T-helper 22 cell (primary cell): ENCODE data around the gene PSMB11.
"Not testable (repeated sequence)": the region's sequence is repeated elsewhere in the genome, so short reads cannot be mapped to it uniquely, and the experiment has no call there.

Experiments
- DNase-seq: peaks from one replicate; pipeline ENCODE4 v3.0.0-alpha.2; 2020; ENCODE audit warnings: low read depth

The PSMB11 gene, protein sequence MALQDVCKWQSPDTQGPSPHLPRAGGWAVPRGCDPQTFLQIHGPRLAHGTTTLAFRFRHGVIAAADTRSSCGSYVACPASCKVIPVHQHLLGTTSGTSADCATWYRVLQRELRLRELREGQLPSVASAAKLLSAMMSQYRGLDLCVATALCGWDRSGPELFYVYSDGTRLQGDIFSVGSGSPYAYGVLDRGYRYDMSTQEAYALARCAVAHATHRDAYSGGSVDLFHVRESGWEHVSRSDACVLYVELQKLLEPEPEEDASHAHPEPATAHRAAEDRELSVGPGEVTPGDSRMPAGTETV

DNA sequence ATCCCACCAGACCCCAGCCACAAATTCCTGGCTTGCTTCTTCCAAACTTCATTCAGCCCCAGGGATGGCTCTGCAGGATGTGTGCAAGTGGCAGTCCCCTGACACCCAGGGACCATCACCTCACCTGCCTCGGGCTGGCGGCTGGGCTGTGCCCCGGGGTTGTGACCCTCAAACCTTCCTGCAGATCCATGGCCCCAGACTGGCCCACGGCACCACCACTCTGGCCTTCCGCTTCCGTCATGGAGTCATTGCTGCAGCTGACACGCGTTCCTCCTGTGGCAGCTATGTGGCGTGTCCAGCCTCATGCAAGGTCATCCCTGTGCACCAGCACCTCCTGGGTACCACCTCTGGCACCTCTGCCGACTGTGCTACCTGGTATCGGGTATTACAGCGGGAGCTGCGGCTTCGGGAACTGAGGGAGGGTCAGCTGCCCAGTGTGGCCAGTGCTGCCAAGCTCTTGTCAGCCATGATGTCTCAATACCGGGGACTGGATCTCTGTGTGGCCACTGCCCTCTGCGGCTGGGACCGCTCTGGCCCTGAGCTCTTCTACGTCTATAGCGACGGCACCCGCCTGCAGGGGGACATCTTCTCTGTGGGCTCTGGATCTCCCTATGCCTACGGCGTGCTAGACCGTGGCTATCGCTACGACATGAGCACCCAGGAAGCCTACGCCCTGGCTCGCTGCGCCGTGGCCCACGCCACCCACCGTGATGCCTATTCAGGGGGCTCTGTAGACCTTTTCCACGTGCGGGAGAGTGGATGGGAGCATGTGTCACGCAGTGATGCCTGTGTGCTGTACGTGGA is at the start of gene PSMB11:
Gene PSMB11, plus strand, starts transcription at position 51 of the 804 bp plus-strand sequence. Its CDS starts 14 bp downstream, at position 65.
- no peak for DNase-seq

DNA sequence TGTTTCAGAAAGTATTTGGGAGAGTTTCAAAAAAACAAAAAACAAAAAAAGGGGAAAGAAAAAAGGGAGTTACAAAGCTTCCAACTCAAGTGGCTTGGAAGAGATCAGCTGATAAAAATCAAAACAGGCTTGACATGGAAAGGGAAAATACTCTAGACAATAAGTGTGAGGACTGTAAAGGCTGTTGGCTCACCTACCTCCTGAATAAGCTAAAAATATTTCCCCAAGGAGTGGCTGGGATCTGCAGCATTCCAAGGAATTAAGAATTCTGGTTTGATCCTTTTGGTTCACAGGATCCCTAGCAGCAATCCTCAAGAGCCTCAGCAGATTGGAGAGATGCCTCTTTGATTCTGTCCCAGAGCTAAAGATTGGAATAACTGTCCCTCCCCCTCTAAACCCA is 48.5 kb upstream of the PSMB11 start:
- DNase-seq: no peak

DNA sequence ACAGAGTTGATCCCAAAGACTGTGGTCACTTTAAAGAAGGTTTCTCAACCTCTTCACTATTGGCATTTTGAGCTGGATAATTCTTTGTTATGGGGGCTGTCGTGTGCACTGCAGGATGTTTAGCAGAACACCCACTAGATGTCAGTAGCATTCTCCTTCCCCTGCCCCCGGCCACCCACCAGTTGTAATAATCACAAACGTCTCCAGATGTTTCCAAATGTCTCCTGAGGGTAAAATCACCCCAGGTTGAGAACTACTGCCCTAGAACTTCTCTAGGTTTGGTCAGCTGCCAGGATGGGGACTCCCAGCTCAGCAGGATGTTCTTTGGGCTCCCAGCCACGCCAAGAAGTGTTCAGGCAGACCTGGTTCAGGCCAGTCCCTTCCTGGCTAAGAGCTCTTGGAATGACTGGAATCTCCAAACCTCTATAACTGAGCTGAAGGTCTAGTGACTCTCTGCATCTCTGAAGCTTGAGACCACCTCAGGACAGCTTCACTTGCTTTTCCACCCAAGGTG is 47.2 kb upstream of the PSMB11 start:
- no peak for DNase-seq

DNA sequence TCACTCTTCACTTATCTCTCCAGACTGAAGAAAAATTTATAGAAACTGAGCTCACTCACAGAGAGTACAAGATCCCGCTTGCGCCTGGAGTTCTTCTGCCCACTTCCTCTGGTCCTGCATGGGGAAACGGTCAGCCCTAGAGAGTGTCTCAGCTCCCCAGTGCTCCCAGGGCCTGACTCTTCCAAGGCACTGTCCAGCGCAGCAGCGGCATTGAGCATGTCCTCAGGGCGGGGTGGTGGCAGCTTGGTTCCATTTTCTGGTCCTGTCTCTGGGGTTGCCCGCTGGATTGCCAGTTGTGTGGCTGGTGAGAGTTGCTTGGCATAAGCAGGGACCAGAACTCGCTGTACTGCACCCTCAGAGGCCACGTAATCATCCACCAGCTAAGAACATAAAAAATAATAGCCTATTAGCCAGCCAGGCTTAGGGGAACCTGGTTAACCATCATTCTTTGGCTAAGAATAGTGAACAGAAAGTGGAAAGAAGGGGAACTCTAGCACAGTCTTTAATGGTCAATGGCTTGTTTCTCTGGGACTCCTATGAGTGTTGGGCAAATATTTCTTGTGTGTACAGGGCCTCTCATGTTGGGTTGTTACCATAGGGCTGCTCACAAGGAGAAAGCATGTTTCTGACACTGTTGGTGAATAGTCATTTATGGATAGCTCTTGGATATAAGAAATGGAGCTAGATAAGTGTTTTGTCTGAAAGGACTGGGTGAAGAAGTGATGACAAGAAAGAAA is 46.0 kb upstream of the PSMB11 start:
- no peak for DNase-seq

DNA sequence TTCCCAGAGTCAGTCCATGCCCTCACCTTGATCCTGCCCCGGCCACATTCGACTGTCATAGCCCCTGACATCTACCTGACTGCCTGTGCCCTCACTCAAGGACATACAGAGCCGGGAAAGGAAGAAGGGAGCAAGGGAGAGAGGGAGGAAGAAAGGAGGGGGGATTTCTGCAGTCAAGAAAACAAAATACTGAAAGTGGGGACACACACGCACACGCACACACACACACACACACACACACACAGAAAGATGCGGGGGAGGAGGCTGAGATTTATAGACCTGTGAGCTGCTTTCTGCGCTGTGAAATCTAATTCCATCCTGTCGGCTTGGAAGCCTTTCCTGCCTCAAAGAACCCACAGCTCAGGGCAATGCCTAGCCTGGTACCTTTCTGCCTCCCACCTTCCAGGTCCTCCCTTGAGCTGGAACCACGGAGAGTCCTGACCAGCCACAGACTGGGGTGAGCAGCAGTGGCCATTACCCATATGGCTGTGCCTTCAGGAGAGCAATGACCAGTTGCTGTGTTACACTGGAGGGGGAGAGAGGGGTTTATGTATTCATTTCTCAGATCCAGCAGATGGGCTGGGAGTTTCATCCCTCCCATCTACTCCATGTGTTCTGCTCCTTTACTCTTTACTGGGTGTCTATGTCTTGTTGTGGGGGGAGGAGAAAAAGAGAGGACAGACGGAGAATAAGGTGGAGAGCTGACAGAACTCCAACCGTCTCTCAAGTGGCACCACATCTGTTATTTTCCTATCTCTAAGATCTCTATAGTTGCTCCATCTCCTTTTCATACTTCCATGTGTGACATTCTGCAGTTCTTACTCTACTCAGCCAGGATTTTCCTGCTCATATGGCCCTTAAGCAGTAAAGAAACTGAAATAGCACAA is 45.0 kb upstream of the PSMB11 start:
- DNase-seq: no peak

DNA sequence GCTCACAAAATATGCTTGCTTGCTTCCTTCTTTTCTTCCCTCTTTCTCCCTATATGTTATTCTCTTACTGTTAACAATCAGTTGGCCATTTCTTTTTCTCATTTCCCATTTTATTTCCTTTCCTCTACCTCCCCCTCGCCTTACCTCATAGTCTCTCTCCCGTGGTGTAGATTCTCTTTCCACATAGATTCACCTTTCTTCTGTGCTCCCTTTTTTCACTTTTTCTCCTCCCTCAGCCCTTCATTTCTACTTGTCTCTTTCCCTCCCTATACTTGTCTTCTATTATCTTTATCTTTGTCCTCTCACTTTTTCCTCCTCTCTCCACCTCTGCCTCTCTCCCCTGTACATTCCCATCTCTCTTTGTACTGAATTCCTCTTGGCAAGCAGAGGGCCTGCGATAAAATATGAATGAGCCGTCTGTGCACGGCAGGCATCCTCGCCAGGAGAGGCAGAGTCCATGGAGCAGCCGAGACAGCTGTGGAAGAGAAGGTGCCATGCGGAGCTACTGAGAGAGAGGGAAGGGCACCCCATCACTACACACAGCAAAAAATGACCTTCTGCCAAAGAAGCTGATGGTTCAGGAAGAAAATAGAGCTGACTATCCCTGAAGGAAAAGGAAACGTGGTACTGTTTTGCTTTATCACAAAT is 44.2 kb upstream of the PSMB11 start:
- no peak for DNase-seq

DNA sequence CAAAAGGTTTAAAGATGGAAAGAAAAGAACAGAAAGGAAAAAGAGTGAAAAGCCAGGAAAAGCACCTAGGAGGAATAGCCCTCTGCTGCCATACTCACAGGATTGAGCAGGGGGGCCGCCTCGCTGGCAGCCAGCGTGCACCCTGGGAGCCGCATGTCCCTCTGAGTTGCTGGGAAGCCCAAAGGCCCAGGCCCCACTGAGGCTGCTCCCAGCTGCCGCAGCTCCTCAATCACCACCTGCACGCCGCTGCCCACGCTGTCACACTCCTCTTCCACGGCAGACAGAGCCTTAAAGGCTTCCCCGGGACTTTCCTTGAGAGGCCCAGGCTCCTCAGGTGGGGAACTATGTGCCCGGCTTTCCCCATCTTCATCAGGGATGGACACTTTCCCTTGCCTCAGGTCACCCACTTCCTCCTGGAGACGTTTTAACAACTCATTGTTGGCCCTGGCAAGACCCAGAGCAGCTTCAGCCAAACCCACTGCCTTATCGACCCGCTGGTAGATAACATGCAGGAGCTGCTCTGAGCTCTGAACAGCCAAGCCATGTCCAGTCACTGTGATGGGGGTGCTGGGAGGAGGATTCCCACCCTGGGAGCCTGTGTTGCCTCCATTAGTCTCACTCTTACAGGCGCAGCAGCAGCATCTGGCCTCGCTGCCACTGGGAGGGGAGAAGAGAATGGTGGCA is 43.5 kb upstream of the PSMB11 start:
- no peak for DNase-seq

DNA sequence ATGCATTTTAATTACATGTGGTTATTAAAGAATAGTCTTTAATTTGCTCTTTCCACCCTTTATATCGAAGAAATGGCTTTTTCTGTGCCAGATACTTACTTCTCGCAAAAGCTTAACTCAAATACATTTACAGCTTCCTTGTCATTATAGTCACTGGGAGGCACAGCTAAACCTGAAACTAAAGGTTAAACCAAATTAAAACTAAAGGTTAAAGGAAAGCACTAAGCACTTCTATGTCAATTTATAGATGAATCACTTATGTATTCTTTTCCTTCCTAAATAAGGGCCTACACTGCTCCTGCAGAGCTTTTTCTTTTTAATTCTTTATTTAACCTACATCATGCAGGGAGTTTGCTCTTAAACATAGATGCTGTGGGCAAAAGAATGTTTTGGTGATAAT is 41.2 kb upstream of the PSMB11 start:
- no peak for DNase-seq

DNA sequence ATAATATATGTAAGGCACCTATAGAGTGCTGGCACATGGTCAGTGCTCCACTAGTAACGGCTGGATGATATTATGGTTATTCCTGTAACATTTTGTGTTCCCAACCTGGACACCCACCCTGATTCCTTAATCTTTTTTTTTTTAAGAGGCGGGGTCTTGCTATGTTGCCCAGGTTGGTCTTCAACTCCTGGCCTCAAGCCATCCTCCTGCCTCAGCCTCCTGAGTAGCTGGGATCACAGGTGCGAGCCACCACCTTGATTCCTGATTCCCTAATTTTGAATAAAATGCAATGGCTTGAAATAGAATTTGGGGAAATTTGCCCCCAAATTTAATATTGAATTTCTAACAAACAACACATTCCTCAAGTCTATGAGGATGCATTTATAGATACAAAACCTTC is 39.4 kb upstream of the PSMB11 start:
- DNase-seq: no peak

DNA sequence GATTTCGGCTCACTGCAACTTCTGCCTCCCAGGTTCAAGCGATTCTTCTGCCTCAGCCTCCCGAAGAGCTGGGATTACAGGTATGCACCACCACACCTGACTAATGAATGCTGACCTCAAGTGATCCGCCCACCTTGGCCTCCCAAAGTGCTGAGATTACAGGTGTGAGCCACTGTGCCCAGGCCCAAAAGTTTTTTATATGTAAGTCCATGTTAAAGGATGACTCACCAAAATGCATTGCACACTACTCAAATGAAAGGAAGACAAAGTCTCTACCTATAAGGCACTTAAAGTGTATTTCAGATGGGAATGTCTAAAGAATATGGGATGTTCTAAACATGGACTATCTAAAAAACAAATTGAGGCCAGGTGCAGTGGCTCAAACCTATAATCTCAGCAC is 37.7 kb upstream of the PSMB11 start:
- DNase-seq: not testable (repeated sequence)

DNA sequence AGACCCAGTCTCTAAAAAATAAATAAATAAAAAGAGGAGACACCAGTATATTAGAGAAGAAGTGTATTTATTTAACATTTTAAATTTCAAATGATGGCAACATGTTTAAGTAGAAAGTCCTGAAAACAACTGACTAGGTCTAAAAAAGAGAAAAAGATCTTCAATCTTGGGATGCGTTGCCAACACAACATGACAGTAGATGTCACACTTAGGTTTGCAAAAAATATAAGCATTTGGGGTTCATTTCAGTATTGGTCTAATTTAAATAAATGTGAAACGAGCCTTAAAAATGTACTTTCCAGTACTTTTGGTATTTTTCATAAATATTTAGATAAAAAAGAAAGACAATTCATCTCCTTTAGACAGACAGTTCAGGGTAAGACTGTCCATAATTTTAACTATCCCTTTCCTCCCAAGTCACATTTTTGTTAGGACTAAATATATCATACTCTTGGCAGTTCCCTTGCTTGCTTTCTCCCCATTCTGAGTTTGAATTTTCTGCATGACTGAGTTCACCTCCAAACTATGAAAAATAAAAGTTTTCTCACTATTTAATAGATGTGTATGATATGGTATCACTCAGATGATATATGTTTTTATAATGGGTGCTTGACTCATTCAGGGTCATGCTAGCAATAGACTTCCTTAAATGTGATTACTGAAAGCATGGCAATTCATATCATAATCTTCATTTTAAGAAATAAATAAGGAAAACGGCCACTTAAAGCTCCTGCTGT is 36.4 kb upstream of the PSMB11 start:
- no peak for DNase-seq

DNA sequence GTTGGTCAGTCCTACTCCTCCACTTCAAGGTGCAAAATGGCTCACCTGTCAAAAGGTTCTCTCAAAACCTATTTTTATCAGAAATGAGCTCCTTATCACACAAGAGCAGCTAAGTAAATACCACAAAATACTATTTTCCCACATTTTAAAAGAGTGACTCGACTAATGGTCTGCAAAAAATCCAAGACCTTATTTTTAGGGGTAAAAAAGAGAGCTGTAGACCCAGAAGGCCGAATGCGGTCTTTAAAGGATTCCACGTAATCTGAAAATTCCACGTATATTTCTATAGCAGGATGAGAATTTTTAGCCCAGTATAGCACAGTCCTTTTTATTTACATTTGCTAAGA is 35.9 kb upstream of the PSMB11 start:
- DNase-seq: no peak

DNA sequence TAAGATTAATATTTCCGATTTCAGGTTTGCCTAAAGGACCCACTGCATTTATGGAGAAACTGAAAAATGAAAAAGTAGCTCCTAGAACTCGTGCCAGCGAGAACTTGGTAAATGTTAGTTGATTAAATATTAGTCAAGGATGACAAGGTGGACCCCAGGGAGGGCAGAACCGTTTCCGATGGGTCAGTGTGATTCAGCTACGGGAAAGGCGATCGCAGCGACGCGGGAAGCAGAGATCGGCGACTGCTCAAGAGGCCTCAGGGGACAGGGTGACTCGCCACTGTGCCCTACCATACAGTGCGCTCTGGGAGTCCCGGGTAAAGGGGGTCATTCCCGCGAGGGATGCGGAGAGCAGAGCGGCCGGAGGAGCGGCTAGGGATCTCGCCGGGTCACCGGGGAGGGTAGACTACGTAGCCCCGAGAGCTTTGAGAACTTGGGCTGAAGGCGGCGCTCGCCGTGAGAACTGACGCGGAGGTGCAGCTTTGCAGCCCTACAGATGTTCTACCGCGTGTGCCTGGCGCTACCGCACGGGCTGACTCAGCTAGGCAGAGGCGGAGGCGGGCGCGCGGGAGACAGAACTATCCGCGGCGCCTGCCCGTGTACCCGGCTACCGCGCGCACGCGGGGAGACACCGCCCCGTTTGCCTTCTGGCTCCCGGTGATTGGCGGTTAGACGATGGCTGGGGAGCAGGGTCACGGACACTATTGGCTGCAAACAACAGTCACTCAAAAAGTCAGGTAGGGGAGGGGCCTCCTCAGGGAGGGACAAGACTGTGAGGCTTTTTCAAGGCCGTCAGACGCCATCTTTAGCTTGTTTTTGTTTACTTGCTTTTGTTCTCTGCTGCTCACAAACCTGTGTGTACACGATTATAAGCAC is 35.2 kb upstream of the PSMB11 start:
- DNase-seq: peak; percentile 96

DNA sequence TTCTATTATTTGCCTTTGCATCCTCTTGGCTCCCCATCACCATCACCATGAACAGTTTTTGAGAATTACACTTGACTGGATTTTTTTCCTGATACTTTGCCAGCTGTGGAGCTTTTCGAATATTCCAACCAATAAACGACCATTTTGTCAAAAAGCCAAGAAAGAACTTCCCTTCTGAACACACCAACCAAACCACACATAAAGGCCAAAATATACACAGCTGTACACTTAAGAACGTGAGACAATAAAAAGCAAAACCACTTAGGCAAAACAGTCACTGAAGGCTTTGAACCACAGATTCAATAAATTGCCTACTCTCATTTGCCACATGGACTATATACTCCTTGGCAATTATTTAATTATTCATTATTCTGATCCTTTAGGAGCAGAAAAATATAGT is 33.2 kb upstream of the PSMB11 start:
- DNase-seq: no peak

DNA sequence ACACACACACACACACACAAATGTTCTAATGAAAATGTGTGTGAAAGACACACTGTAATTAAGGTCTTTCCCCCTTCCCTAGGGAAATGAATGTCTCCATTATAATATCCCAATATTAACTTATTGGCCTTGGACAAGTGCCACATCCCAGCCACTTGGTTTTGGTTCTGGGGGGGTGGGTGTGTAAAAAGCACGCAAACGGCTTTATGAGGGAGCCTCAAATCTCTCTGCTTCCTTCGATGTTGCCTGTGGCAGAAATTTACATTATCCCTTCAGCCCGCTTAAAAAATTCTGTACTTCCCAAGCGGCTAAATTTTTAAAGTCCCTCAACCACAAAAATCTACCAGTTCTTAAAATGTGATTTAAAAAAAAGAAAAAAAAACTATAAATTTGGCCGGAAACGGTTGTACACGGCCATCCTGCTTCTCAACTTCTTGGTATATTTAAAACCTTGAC is 32.5 kb upstream of the PSMB11 start:
- no peak for DNase-seq

DNA sequence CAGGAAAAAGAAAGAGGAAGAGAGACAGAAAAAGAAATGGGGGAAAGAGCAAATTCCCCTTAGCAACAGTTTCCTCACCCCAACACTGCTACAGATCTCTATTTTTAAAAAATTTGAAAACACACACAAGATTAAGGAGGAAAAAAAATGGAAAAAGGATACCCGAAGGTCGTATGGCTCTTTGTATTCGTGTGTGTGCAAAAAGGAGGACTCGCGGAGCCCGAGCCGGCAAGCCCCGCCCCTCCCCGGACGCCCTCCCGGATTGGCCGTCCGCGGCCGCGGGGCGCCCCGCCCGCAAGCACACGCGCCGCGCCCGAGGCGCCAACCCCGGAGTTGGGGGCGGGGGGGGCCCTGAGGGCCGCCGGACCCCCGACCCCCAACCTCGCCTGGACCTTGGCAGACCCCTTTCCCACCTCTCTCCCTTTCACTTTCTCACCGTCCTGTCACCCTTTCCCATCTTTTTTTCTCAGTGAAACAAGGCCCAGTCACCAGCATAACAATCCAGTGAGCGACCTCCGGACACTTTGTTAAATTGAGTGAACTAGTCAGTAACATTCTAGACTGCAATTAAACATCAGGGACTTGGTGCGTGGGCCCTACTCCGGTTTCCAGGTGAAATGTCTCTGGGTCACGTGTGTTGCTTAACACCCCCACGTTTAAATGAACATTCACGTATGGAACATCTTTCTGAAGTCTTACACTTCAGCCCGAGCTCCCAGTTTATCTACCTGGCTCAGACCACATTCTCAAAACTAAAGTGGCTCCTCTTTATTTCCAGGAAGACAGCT is 31.9 kb upstream of the PSMB11 start, which contains the start of gene C14orf93:
Gene C14orf93, minus strand, starts transcription at position 205 of the 788 bp plus-strand sequence. CDS start 11,120 bp downstream, outside the sequence.
- peak; percentile 58 for DNase-seq

DNA sequence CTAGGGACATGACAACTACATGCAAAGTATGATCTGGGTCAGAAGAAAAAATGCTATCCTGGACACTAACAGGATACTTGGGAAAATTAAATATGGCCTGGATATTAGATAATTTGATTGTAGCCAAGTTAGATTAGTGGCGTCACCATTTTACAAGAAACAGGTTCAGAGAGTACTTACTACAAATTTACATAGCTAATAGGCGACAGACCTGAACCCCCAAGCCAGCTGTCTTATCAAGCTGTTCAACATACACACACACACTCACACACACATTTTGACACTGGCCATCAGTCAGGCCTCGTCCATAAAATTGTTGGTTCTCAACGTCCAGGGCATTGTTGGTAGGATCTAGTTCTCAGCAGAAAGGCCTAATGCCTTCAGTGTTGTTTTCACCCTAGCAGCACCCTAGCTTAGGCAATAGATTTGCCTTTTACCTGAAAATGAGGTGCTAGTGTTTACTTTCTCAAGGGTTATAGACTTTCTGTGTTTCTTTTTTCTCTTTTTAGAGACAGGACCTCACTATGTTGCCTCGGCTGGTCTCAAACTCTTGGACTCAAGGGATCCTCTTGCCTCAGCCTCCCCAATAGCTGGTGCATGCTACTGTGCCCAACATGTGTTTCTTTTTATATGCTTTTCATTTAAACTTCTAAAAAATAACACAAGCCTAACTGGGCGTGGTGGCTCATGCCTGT is 28.8 kb upstream of the PSMB11 start:
- no peak for DNase-seq
